Measurements from ENCODE around the gene SIM1.
A peak's percentile ranks its signal among the peaks of the same experiment; 100 is the strongest.

Gene SIM1

DNA sequence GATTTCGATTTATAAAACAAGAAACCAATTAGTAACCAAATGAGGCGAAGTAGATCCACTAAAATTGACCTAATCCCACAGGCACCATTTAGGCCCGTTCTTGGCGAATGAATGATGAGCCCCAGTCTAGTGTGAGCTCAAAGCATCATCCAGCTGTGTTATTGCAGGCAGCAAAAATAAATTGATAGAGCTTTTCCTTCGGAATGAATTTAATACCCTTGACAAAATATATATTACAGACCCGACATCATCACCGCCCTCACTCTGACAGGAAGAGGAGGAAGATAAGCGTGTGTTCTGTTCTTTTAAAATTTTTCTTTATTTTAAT is 7.8 kb downstream of the SIM1 start:
- no peak overlapping the region for H3K4ac ChIP-seq (ENCODE audit: low read depth in 1 of 2, low read length in 2 of 2)
- no peak overlapping the region for H2BK120ac ChIP-seq (ENCODE audit: low read depth, low read length)
- no peak overlapping the region for H2BK15ac ChIP-seq (ENCODE audit: low read depth, poor library complexity, severe bottlenecking)
- H2BK12ac ChIP-seq (ENCODE audit: low read length in 2 of 2): no peak overlapping the region
- no peak overlapping the region for H3K23ac ChIP-seq (ENCODE audit: low read length in 2 of 2)
- H3K9ac ChIP-seq (ENCODE audit: low read length): peak overlapping the region; percentile 35
- H4K8ac ChIP-seq (ENCODE audit: low read length): no peak overlapping the region
- peaks cover 22% of the 10 kb centered on the region for H3K4me1 ChIP-seq (ENCODE audit: control insufficient read depth, insufficient read depth, low read depth, low read length)
- WGBS: 6% methylated on average over 4 of the region's 8 CpGs
- H3K18ac ChIP-seq (ENCODE audit: low read depth in 1 of 2, low read length in 2 of 2): no peak overlapping the region
- H3K4me3 ChIP-seq (ENCODE audit: insufficient read depth in 1 of 2, low read depth in 1 of 2, low read length in 2 of 2): no peak overlapping the region
- no peak overlapping the region for H2BK5ac ChIP-seq (ENCODE audit: low read depth, low read length, poor library complexity, severe bottlenecking)
- no peak overlapping the region for H2AK5ac ChIP-seq (ENCODE audit: low read length, severe bottlenecking)
- no peak overlapping the region for H4K91ac ChIP-seq (ENCODE audit: low read length)
- peaks cover 0 to 4% of the 10 kb centered on the region in 2 experiments for H3K36me3 ChIP-seq (ENCODE audit: control insufficient read depth in 1 of 2, insufficient read depth in 2 of 2, low read depth in 1 of 2, low read length in 2 of 2)
- no peaks in the 10 kb centered on the region for H3K79me1 ChIP-seq (replicated peaks; ENCODE audit: low read length, poor library complexity, severe bottlenecking)
- no peak for DNase-seq
- no peak overlapping the region for H3K27ac ChIP-seq (ENCODE audit: low read length, poor library complexity, severe bottlenecking)
- no peak overlapping the region for H2AFZ ChIP-seq (ENCODE audit: low read depth, low read length)
- H3K4me2 ChIP-seq (ENCODE audit: low read length, poor library complexity, severe bottlenecking): no peak overlapping the region
- H3K27me3 ChIP-seq (ENCODE audit: control insufficient read depth in 1 of 2, insufficient read depth in 1 of 2, low read length in 2 of 2): peaks cover 39 to 88% of the 10 kb centered on the region in 2 experiments
- H3K9me3 ChIP-seq (ENCODE audit: control insufficient read depth, low read length): peaks cover 8% of the 10 kb centered on the region
- H3K14ac ChIP-seq (ENCODE audit: low read length in 2 of 2): no peak overlapping the region

DNA sequence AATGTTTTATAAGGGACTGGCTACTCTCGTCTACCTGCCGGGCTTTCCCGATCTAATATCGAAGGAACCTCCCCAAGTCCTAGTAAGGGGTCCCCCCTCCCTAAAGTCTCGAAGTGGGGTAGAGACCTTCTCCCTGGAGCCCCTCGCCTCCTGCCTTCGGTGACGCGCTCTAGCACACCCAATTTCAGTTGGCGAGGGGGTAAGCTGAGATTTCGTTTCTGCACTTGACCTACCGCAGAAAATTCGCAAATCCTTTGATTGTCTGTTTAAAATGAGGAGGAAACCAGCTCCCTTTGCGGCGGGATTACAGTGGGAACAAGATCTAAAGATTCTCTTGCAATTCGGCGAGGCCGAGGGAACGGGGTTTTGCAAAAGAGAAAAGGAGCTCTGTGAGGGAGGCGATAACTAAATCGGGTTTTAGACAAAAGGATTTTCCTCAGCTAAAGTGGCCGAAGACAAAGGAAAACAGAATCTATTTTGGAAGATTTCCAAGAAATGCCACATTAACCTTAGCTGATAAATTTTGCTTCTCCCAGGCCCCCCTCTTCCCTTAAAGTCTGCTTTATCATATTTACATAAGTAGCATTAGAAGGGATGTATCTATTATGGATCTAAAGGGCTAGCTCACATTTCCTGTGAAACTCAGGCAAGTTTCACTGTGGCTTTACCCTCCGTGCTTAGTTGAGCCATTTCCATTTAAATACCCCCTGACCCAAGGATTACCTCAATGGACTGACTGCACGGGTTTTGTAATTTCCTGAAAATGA is 8.4 kb downstream of the SIM1 start:
- peaks cover 36 to 91% of the 10 kb centered on the region in 2 experiments for H3K27me3 ChIP-seq (ENCODE audit: control insufficient read depth in 1 of 2, insufficient read depth in 1 of 2, low read length in 2 of 2)
- no peak overlapping the region for H3K18ac ChIP-seq (ENCODE audit: low read depth in 1 of 2, low read length in 2 of 2)
- H3K14ac ChIP-seq (ENCODE audit: low read length in 2 of 2): no peak overlapping the region
- no peak overlapping the region for H4K91ac ChIP-seq (ENCODE audit: low read length)
- no peak overlapping the region for H2AK5ac ChIP-seq (ENCODE audit: low read length, severe bottlenecking)
- H2BK15ac ChIP-seq (ENCODE audit: low read depth, poor library complexity, severe bottlenecking): no peak overlapping the region
- H3K9ac ChIP-seq (ENCODE audit: low read length): peak overlapping the region; percentile 35
- H3K9me3 ChIP-seq (ENCODE audit: control insufficient read depth, low read length): peaks cover 8% of the 10 kb centered on the region
- H3K36me3 ChIP-seq (ENCODE audit: control insufficient read depth in 1 of 2, insufficient read depth in 2 of 2, low read depth in 1 of 2, low read length in 2 of 2): peaks cover 0 to 7% of the 10 kb centered on the region in 2 experiments
- H3K23ac ChIP-seq (ENCODE audit: low read length in 2 of 2): no peak overlapping the region
- no peak overlapping the region for H4K8ac ChIP-seq (ENCODE audit: low read length)
- no peak overlapping the region for H2BK120ac ChIP-seq (ENCODE audit: low read depth, low read length)
- H2AFZ ChIP-seq (ENCODE audit: low read depth, low read length): no peak overlapping the region
- no peak overlapping the region for H2BK12ac ChIP-seq (ENCODE audit: low read length in 2 of 2)
- no peak overlapping the region for H3K4me2 ChIP-seq (ENCODE audit: low read length, poor library complexity, severe bottlenecking)
- no peak overlapping the region for H3K4ac ChIP-seq (ENCODE audit: low read depth in 1 of 2, low read length in 2 of 2)
- H3K4me3 ChIP-seq (ENCODE audit: insufficient read depth in 1 of 2, low read depth in 1 of 2, low read length in 2 of 2): no peak overlapping the region
- peak; percentile 42 for DNase-seq
- no peak overlapping the region for H2BK5ac ChIP-seq (ENCODE audit: low read depth, low read length, poor library complexity, severe bottlenecking)
- WGBS: under 1% methylated on average over 23 of the region's 24 CpGs
- H3K4me1 ChIP-seq (ENCODE audit: control insufficient read depth, insufficient read depth, low read depth, low read length): peaks cover 21% of the 10 kb centered on the region
- H3K79me1 ChIP-seq (replicated peaks; ENCODE audit: low read length, poor library complexity, severe bottlenecking): no peaks in the 10 kb centered on the region
- H3K27ac ChIP-seq (ENCODE audit: low read length, poor library complexity, severe bottlenecking): no peak overlapping the region

DNA sequence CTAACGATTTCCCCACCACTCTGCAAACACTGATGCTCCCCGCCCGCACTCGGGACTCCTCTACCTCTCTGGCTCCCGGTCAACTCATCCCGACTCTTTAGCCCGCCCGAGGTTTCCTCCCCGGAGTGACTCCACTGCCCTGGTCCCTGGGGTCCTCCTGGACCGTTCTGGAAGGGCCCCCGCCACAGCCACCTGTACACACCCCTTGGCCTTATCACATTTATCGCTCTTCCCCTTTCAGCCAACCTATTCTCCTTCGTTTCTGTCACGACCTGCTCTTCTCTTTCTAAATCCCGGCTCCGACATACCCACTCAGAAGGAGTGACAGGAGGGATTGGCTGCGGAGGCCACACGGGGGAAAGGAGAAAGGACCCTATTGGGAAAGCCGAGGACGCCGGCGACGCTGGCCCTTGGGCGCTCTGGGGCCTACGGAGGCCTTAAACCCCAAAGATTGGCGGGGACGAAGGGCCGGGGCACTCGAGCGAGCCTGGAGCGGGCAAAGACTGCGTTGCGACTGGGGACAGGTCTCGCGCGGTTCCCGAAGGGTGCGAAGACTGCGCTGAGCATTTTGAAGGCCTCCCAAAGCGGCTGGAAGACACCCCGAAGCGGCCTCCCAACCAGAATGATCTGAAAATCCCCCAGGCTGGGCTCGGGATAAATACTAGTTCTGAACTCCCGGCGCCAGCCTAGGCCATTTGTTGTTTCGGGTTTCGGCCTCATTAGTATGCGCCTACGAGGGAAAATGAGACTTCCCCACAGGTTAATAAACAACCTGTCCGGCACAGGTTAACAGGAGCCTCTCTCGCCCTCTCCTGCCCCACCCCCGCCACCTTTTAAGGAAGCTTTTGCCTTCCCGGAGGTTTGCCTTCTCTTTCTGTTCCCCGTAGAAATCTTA is 9.2 kb downstream of the SIM1 start:
- Histone ChIP-seq H3K4me1 (ENCODE audit: control insufficient read depth, insufficient read depth, low read depth, low read length) (peaks cover 19% of the 10 kb centered on the region), H3K27me3 (ENCODE audit: control insufficient read depth in 1 of 2, insufficient read depth in 1 of 2, low read length in 2 of 2) (peaks cover 35 to 89% of the 10 kb centered on the region in 2 experiments), H3K27ac (ENCODE audit: low read length, poor library complexity, severe bottlenecking) (no peak overlapping the region), H4K91ac (ENCODE audit: low read length) (no peak overlapping the region), H3K18ac (ENCODE audit: low read depth in 1 of 2, low read length in 2 of 2) (no peak overlapping the region), H3K79me1 (replicated peaks; ENCODE audit: low read length, poor library complexity, severe bottlenecking) (no peaks in the 10 kb centered on the region), H3K14ac (ENCODE audit: low read length in 2 of 2) (no peak overlapping the region), H2BK5ac (ENCODE audit: low read depth, low read length, poor library complexity, severe bottlenecking) (no peak overlapping the region), H2AK5ac (ENCODE audit: low read length, severe bottlenecking) (no peak overlapping the region), H2AFZ (ENCODE audit: low read depth, low read length) (no peak overlapping the region), H2BK15ac (ENCODE audit: low read depth, poor library complexity, severe bottlenecking) (no peak overlapping the region), H3K23ac (ENCODE audit: low read length in 2 of 2) (peak overlapping the region in 1 of 2 experiments; percentile 53), H3K9me3 (ENCODE audit: control insufficient read depth, low read length) (peaks cover 8% of the 10 kb centered on the region), H2BK12ac (ENCODE audit: low read length in 2 of 2) (no peak overlapping the region), H3K4me2 (ENCODE audit: low read length, poor library complexity, severe bottlenecking) (no peak overlapping the region), H3K9ac (ENCODE audit: low read length) (peak overlapping the region; percentile 35), H4K8ac (ENCODE audit: low read length) (no peak overlapping the region), H2BK120ac (ENCODE audit: low read depth, low read length) (no peak overlapping the region), H3K4me3 (ENCODE audit: insufficient read depth in 1 of 2, low read depth in 1 of 2, low read length in 2 of 2) (no peak overlapping the region), H3K4ac (ENCODE audit: low read depth in 1 of 2, low read length in 2 of 2) (no peak overlapping the region), H3K36me3 (ENCODE audit: control insufficient read depth in 1 of 2, insufficient read depth in 2 of 2, low read depth in 1 of 2, low read length in 2 of 2) (peaks cover 0 to 11% of the 10 kb centered on the region in 2 experiments)
- WGBS: 3% methylated on average over 51 of the region's 54 CpGs
- DNase-seq: no peak

DNA sequence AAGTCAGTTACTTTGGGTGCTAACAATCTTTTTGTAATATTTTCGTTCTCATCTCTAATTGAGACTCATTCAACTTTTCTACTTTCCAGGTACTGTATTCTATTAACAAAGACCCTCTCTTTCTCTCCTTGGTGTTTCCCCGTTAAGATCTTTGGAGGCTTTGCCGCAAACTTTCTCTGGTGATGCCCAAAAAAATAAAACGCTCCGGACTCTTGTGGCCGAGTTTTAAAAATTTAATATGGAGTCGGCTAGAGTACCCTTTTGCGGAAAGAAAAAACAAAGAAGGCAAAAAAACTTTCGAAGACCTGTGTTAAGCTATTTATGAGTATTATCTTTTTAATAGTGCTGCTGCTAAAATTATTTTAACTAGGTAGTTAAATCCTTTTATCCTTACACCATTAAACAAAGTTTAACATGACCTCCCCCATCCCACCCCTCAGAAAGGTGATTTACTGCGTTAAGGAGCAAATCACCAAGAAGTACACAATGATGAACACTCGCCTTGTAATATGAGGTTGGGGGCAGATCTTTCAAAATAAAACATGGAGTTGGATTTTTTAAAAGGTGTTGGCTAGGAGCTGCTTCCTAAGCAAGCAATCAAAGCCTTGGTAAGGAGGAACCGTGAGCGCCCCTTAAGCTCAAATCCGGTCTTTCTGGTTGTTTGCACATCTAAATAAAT is 10.0 kb downstream of the SIM1 start:
- H2BK120ac ChIP-seq (ENCODE audit: low read depth, low read length): no peak overlapping the region
- no peak overlapping the region for H3K23ac ChIP-seq (ENCODE audit: low read length in 2 of 2)
- no peak overlapping the region for H3K4me2 ChIP-seq (ENCODE audit: low read length, poor library complexity, severe bottlenecking)
- H3K9ac ChIP-seq (ENCODE audit: low read length): no peak overlapping the region
- H2AFZ ChIP-seq (ENCODE audit: low read depth, low read length): no peak overlapping the region
- 26% methylated on average over 13 of the region's 14 CpGs for WGBS
- no peak overlapping the region for H2AK5ac ChIP-seq (ENCODE audit: low read length, severe bottlenecking)
- peaks cover 35 to 95% of the 10 kb centered on the region in 2 experiments for H3K27me3 ChIP-seq (ENCODE audit: control insufficient read depth in 1 of 2, insufficient read depth in 1 of 2, low read length in 2 of 2)
- no peak overlapping the region for H2BK15ac ChIP-seq (ENCODE audit: low read depth, poor library complexity, severe bottlenecking)
- no peak overlapping the region for H3K27ac ChIP-seq (ENCODE audit: low read length, poor library complexity, severe bottlenecking)
- H2BK5ac ChIP-seq (ENCODE audit: low read depth, low read length, poor library complexity, severe bottlenecking): no peak overlapping the region
- H3K36me3 ChIP-seq (ENCODE audit: control insufficient read depth in 1 of 2, insufficient read depth in 2 of 2, low read depth in 1 of 2, low read length in 2 of 2): peaks cover 0 to 13% of the 10 kb centered on the region in 2 experiments
- no peaks in the 10 kb centered on the region for H3K79me1 ChIP-seq (replicated peaks; ENCODE audit: low read length, poor library complexity, severe bottlenecking)
- no peak overlapping the region for H4K91ac ChIP-seq (ENCODE audit: low read length)
- no peak overlapping the region for H4K8ac ChIP-seq (ENCODE audit: low read length)
- H3K14ac ChIP-seq (ENCODE audit: low read length in 2 of 2): no peak overlapping the region
- H3K4me3 ChIP-seq (ENCODE audit: insufficient read depth in 1 of 2, low read depth in 1 of 2, low read length in 2 of 2): no peak overlapping the region
- H3K4me1 ChIP-seq (ENCODE audit: control insufficient read depth, insufficient read depth, low read depth, low read length): peaks cover 19% of the 10 kb centered on the region
- H3K18ac ChIP-seq (ENCODE audit: low read depth in 1 of 2, low read length in 2 of 2): no peak overlapping the region
- no peak for DNase-seq
- H2BK12ac ChIP-seq (ENCODE audit: low read length in 2 of 2): no peak overlapping the region
- no peak overlapping the region for H3K4ac ChIP-seq (ENCODE audit: low read depth in 1 of 2, low read length in 2 of 2)
- peaks cover 8% of the 10 kb centered on the region for H3K9me3 ChIP-seq (ENCODE audit: control insufficient read depth, low read length)
